ENCODE data around the gene CGB1.
"Not testable (repeated sequence)": the region's sequence is repeated elsewhere in the genome, so short reads cannot be mapped to it uniquely, and the experiment has no call there.

GRCh38 chr19:49038111-49038510 is 1.4 kb upstream of the CGB1 start:
- not testable (repeated sequence) for TF ChIP-seq TAF1 (IDR thresholded peaks at IDR 0.05; ENCODE audit: borderline replicate concordance, low read depth, low read length); JUNB (IDR thresholded peaks at IDR 0.05); POLR2A (IDR thresholded peaks at IDR 0.05; ENCODE audit: low read depth, low read length); GATAD2B (conservative IDR thresholded peaks at IDR 0.05; ENCODE audit: low read depth); YY1 (IDR thresholded peaks at IDR 0.05; ENCODE audit: low read depth, low read length)
- TF ChIP-seq, protein P1, sequence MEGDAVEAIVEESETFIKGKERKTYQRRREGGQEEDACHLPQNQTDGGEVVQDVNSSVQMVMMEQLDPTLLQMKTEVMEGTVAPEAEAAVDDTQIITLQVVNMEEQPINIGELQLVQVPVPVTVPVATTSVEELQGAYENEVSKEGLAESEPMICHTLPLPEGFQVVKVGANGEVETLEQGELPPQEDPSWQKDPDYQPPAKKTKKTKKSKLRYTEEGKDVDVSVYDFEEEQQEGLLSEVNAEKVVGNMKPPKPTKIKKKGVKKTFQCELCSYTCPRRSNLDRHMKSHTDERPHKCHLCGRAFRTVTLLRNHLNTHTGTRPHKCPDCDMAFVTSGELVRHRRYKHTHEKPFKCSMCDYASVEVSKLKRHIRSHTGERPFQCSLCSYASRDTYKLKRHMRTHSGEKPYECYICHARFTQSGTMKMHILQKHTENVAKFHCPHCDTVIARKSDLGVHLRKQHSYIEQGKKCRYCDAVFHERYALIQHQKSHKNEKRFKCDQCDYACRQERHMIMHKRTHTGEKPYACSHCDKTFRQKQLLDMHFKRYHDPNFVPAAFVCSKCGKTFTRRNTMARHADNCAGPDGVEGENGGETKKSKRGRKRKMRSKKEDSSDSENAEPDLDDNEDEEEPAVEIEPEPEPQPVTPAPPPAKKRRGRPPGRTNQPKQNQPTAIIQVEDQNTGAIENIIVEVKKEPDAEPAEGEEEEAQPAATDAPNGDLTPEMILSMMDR (IDR thresholded peaks at IDR 0.05 in 2 of 3, conservative IDR thresholded peaks at IDR 0.05 in 1 of 3; ENCODE audit: control insufficient read depth in 2 of 3, extremely low read depth in 1 of 3, insufficient read depth in 1 of 3, low read depth in 3 of 3, low read length in 3 of 3) = not testable (repeated sequence)
